Measurements from ENCODE around the gene SLC35F3.

- TF ChIP-seq CTCF (IDR thresholded peaks at IDR 0.05) (no peak), POLR2A (IDR thresholded peaks at IDR 0.05) (no peak)
Measured at GRCh38 chr1:234143681-234144080, 239.2 kb downstream of the SLC35F3 start.

All from adrenal gland (tissue), 5 donors.